Measurements from ENCODE around the gene ATP6AP1.

DNA sequence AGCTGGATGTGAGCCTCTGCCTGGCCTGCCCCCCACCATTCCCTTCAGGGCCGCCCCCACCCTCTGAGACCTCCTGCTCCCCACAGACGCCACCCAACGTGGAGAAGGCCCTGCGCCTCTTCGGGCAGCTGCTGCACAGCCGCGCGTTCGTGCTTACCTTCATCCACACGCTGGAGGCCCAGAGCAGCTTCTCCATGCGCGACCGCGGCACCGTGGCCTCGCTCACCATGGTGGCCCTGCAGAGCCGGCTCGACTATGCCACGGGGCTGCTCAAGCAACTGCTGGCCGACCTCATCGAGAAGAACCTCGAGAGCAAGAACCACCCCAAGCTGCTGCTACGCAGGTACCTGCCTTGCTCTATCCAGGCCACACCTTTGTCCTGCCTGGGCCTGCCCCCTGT is 39.7 kb downstream of the ATP6AP1 start:
- TF ChIP-seq POLR2A (IDR thresholded peaks at IDR 0.05; ENCODE audit: low read depth, low read length) (no peak), POLR2AphosphoS5 (IDR thresholded peaks at IDR 0.05; ENCODE audit: insufficient read depth, low read depth, low read length) (no peak), GATA2 (IDR thresholded peaks at IDR 0.05; ENCODE audit: insufficient read depth, insufficient read length, low read depth, low read length) (no peak), MYC (IDR thresholded peaks at IDR 0.05; ENCODE audit: low read depth, low read length) (no peak), EZH2 (IDR thresholded peaks at IDR 0.05; ENCODE audit: borderline replicate concordance, low read depth, low read length, severe bottlenecking) (no peak)
- TF ChIP-seq, protein P1, sequence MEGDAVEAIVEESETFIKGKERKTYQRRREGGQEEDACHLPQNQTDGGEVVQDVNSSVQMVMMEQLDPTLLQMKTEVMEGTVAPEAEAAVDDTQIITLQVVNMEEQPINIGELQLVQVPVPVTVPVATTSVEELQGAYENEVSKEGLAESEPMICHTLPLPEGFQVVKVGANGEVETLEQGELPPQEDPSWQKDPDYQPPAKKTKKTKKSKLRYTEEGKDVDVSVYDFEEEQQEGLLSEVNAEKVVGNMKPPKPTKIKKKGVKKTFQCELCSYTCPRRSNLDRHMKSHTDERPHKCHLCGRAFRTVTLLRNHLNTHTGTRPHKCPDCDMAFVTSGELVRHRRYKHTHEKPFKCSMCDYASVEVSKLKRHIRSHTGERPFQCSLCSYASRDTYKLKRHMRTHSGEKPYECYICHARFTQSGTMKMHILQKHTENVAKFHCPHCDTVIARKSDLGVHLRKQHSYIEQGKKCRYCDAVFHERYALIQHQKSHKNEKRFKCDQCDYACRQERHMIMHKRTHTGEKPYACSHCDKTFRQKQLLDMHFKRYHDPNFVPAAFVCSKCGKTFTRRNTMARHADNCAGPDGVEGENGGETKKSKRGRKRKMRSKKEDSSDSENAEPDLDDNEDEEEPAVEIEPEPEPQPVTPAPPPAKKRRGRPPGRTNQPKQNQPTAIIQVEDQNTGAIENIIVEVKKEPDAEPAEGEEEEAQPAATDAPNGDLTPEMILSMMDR (IDR thresholded peaks at IDR 0.05; ENCODE audit: extremely low read depth in 1 of 2, insufficient read depth in 1 of 2, low read depth in 1 of 2, low read length in 2 of 2), result no peak
- TF ChIP-seq, protein P2, sequence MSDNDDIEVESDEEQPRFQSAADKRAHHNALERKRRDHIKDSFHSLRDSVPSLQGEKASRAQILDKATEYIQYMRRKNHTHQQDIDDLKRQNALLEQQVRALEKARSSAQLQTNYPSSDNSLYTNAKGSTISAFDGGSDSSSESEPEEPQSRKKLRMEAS (IDR thresholded peaks at IDR 0.05; ENCODE audit: insufficient read depth, insufficient read length), result no peak
